Activated CD4-positive, alpha-beta T cell treated with anti-CD3 and anti-CD28 coated beads for 24 hours (primary cell): ENCODE results near the gene RNF224.

Experiments used
- DNase-seq, 2 donors: peaks; one replicate each; pipeline ENCODE4 v3.0.0-alpha.2; 2020; ENCODE audit warnings: low read depth in 2 of 2

Gene RNF224

GRCh38 chr9:137227853-137228505 is 677 bp downstream of the RNF224 start:
- DNase-seq = no peak

- DNase-seq = no peak
Measured at GRCh38 chr9:137228506-137228967, 1.2 kb downstream of the RNF224 start.

GRCh38 chr9:137228968-137229896 is 1.9 kb downstream of the RNF224 start:
- DNase-seq = no peak

- DNase-seq = no peak
Measured at GRCh38 chr9:137229903-137230704, 2.8 kb downstream of the RNF224 start.

- no peak for DNase-seq
Measured at GRCh38 chr9:137230705-137231371, 3.5 kb downstream of the RNF224 start, which contains the start of gene SLC34A3. TSS of gene SLC34A3 (plus strand) at chr9:137230901. CDS start at chr9:137231703, 802 bp downstream.

- no peak for DNase-seq
Measured at GRCh38 chr9:137231372-137232039, 4.2 kb downstream of the RNF224 start.

- no peak for DNase-seq
Measured at GRCh38 chr9:137232101-137232500, 4.8 kb downstream of the RNF224 start.

GRCh38 chr9:137232510-137232909 is 5.2 kb downstream of the RNF224 start:
- DNase-seq = no peak

- DNase-seq = no peak
Measured at GRCh38 chr9:137233143-137233980, 6.1 kb downstream of the RNF224 start.

- no peak for DNase-seq
Measured at GRCh38 chr9:137234055-137234697, 6.9 kb downstream of the RNF224 start.

- no peak for DNase-seq
Measured at GRCh38 chr9:137234758-137235423, 7.6 kb downstream of the RNF224 start.

GRCh38 chr9:137235424-137236237 is 8.3 kb downstream of the RNF224 start:
- DNase-seq = no peak

GRCh38 chr9:137236238-137236935 is 9.1 kb downstream of the RNF224 start:
- peak; percentile 90 to 94 for DNase-seq

GRCh38 chr9:137236936-137237421 is 9.7 kb downstream of the RNF224 start:
- DNase-seq = no peak

- no peak for DNase-seq
Measured at GRCh38 chr9:137237759-137238726, 10.7 kb downstream of the RNF224 start.
